H9 (cell line): ENCODE data around the gene TEX28. TPM values are rescaled to one million over a fixed set of nuclear protein-coding genes. Genes with fewer than 3 reads are reported as not detected.

ENCODE experiments used
- DNase-seq: peaks from one replicate; pipeline ENCODE4 v3.0.0-alpha.2; 2017
- H2AFZ ChIP-seq: one replicate; pipeline ENCODE4 v1.6.1; 2013; ENCODE audit warnings: mild to moderate bottlenecking, low read length, control low read depth, moderate library complexity
- H2AK5ac ChIP-seq: 2 replicates; pipeline ENCODE4 v1.6.1; 2013; ENCODE audit warnings: low read length, control low read depth, mixed read lengths; ENCODE audit not compliant: insufficient read length
- H2BK120ac ChIP-seq: one replicate; pipeline ENCODE4 v1.6.1; 2013; ENCODE audit warnings: low read depth, mild to moderate bottlenecking, low read length, control low read depth, inconsistent platforms; ENCODE audit not compliant: poor library complexity, severe bottlenecking
- H2BK12ac ChIP-seq: 2 replicates; pipeline ENCODE4 v1.6.1; 2013; ENCODE audit warnings: low read length, control low read depth, mixed read lengths, low read depth; ENCODE audit not compliant: insufficient read length
- H2BK15ac ChIP-seq: 2 replicates; pipeline ENCODE4 v1.6.1; 2013; ENCODE audit warnings: low read depth, low read length, control low read depth
- H2BK20ac ChIP-seq: one replicate; pipeline ENCODE4 v1.6.1; 2013; ENCODE audit warnings: low read depth, mild to moderate bottlenecking, low read length, control low read depth, inconsistent platforms; ENCODE audit not compliant: poor library complexity, severe bottlenecking
- H2BK5ac ChIP-seq: 2 replicates; pipeline ENCODE4 v1.6.1; 2013; ENCODE audit warnings: low read length, control low read depth, mixed read lengths; ENCODE audit not compliant: insufficient read length
- H3K14ac ChIP-seq: 2 replicates; pipeline ENCODE4 v1.6.1; 2013; ENCODE audit warnings: low read length, control low read depth; ENCODE audit not compliant: insufficient read depth
- H3K18ac ChIP-seq: 2 replicates; pipeline ENCODE4 v1.6.1; 2013; ENCODE audit warnings: low read depth, mild to moderate bottlenecking, mixed read lengths, low read length, control low read depth; ENCODE audit not compliant: insufficient read length
- H3K23ac ChIP-seq: 2 replicates; pipeline ENCODE4 v1.6.1; 2013; ENCODE audit warnings: low read length, control low read depth, mixed read lengths, low read depth; ENCODE audit not compliant: insufficient read length
- H3K23me2 ChIP-seq: 2 replicates; pipeline ENCODE4 v1.6.1; 2013; ENCODE audit warnings: low read depth, mild to moderate bottlenecking, mixed read lengths, low read length, control low read depth; ENCODE audit not compliant: insufficient read length, poor library complexity, severe bottlenecking
- H3K27ac ChIP-seq: 2 replicates; pipeline ENCODE4 v1.5.1; 2013; ENCODE audit warnings: low read length, control low read depth, mixed read lengths, low read depth; ENCODE audit not compliant: insufficient read length
- H3K27me3 ChIP-seq: 2 replicates; pipeline ENCODE4 v1.6.1; 2013; ENCODE audit warnings: low read length, control low read depth, inconsistent platforms; ENCODE audit not compliant: insufficient read depth
- H3K4ac ChIP-seq: 2 replicates; pipeline ENCODE4 v1.6.1; 2013; ENCODE audit warnings: low read depth, mild to moderate bottlenecking, control low read depth, inconsistent platforms, low read length, moderate library complexity
- H3K4me1 ChIP-seq: 2 replicates; pipeline ENCODE4 v1.6.1; 2013; ENCODE audit warnings: low read length, control low read depth, inconsistent platforms; ENCODE audit not compliant: insufficient read depth
- H3K4me2 ChIP-seq: 2 replicates; pipeline ENCODE4 v1.6.1; 2013; ENCODE audit warnings: low read length, control low read depth, mixed read lengths; ENCODE audit not compliant: insufficient read length, insufficient read depth
- H3K56ac ChIP-seq: 2 replicates; pipeline ENCODE4 v1.6.1; 2013; ENCODE audit warnings: low read depth, mild to moderate bottlenecking, mixed read lengths, low read length, control low read depth; ENCODE audit not compliant: insufficient read length
- H3K79me1 ChIP-seq: 2 replicates; pipeline ENCODE4 v1.6.1; 2013; ENCODE audit warnings: low read depth, mild to moderate bottlenecking, moderate library complexity, low read length, control low read depth, inconsistent platforms; ENCODE audit not compliant: insufficient read depth, poor library complexity, severe bottlenecking
- H3K79me2 ChIP-seq: 2 replicates; pipeline ENCODE4 v1.6.1; 2013; ENCODE audit warnings: low read length, control low read depth, inconsistent platforms; ENCODE audit not compliant: insufficient read depth
- H3K9ac ChIP-seq: 2 replicates; pipeline ENCODE4 v1.6.1; 2013; ENCODE audit warnings: low read length, control low read depth, mixed read lengths; ENCODE audit not compliant: insufficient read length; ENCODE audit errors: extremely low read depth
- H3K9me3 ChIP-seq: one replicate; pipeline ENCODE4 v1.6.1; 2013; ENCODE audit warnings: low read depth, low read length, inconsistent platforms; ENCODE audit not compliant: control insufficient read depth
- H3T11ph ChIP-seq: one replicate; pipeline ENCODE4 v1.6.1; 2013; ENCODE audit warnings: mild to moderate bottlenecking, low read length, control low read depth, inconsistent platforms
- H4K20me1 ChIP-seq: one replicate; pipeline ENCODE4 v1.6.1; 2013; ENCODE audit not compliant: control insufficient read depth, insufficient read length, insufficient read depth
- H4K5ac ChIP-seq: 2 replicates; pipeline ENCODE4 v1.6.1; 2013; ENCODE audit warnings: low read depth, mild to moderate bottlenecking, mixed read lengths, low read length, control low read depth; ENCODE audit not compliant: insufficient read length
- H4K8ac ChIP-seq: replicated peaks from 2 replicates; pipeline ENCODE4 v1.6.1; 2013; ENCODE audit warnings: low read length, control low read depth, mixed read lengths, low read depth; ENCODE audit not compliant: insufficient read length
- H4K91ac ChIP-seq: 2 replicates; pipeline ENCODE4 v1.6.1; 2013; ENCODE audit warnings: low read depth, mild to moderate bottlenecking, moderate library complexity, mixed read lengths, low read length, control low read depth; ENCODE audit not compliant: insufficient read length
- H3K27ac Mint-ChIP-seq, 3 experiments: 2 replicates in 2 of 3; 3 replicates in 1 of 3; pipeline ENCODE4 v1.8.0; 2020 to 2021; ENCODE audit warnings: mixed read lengths in 3 of 3, mild to moderate bottlenecking in 1 of 3, moderate library complexity in 1 of 3
- H3K27me3 Mint-ChIP-seq: 2 replicates; pipeline ENCODE4 v1.8.0; 2021; ENCODE audit warnings: low read depth, mild to moderate bottlenecking, moderate library complexity, mixed read lengths
- H3K36me3 Mint-ChIP-seq, 3 experiments: 2 replicates in 2 of 3; 3 replicates in 1 of 3; pipeline ENCODE4 v1.8.0; 2020 to 2021; ENCODE audit warnings: low read depth in 3 of 3, mixed read lengths in 3 of 3; ENCODE audit not compliant: insufficient read depth in 1 of 3
- H3K4me1 Mint-ChIP-seq, 2 experiments: 2 replicates each; pipeline ENCODE4 v1.8.0; 2020; ENCODE audit warnings: mixed read lengths in 2 of 2
- H3K4me3 Mint-ChIP-seq, 2 experiments: 2 replicates in 1 of 2; 3 replicates in 1 of 2; pipeline ENCODE4 v1.8.0; 2020 to 2021; ENCODE audit warnings: mild to moderate bottlenecking in 2 of 2, mixed read lengths in 2 of 2, moderate library complexity in 1 of 2
- H3K9me3 Mint-ChIP-seq, 2 experiments: 2 replicates in 1 of 2; 3 replicates in 1 of 2; pipeline ENCODE4 v1.8.0; 2020; ENCODE audit warnings: mild to moderate bottlenecking in 2 of 2, mixed read lengths in 2 of 2, moderate library complexity in 1 of 2
- WGBS: extraction: QIAGEN DNeasy Blood & Tissue Kit; methylation state at CpG from one replicate; pipeline ENCODE4 v1.1.7; 2013; ENCODE audit warnings: missing lambda C conversion rate, low lambda C conversion rate, mixed read lengths; ENCODE audit not compliant: insufficient read length; ENCODE audit errors: extremely low coverage; 5-methylcytosine and 5-hydroxymethylcytosine counted together
- total RNA-seq: library from RNA; stranded (reverse); gene quantifications from 2 replicates; pipeline ENCODE4 v1.2.1, GENCODE V29; 2021
- TF ChIP-seq, protein P1 (sequence below): fragments of 200-600 bp; sonication (generic); conservative IDR thresholded peaks from 3 replicates; pipeline ENCODE4 v1.8.0; 2021; ENCODE audit warnings: antibody characterized with exemption, mild to moderate bottlenecking

Gene TEX28
- total RNA-seq, 1 experiment from 2014 or later: not detected

GRCh38 chrX:154307202-154307601 is 12.3 kb upstream of the TEX28 start:
- Mint-ChIP-seq H3K36me3 (peaks cover 0 to 4% (median 0%) of the 10 kb centered on the region in 3 experiments; a peak in 4 of 7 replicates), H3K4me1 (peaks cover 2 to 16% of the 10 kb centered on the region in 2 experiments), H3K4me3 (no peak overlapping the region), H3K9me3 (peaks cover 75 to 82% of the 10 kb centered on the region in 2 experiments), H3K27me3 (peaks cover 22% of the 10 kb centered on the region), H3K27ac (no peak overlapping the region)
- Histone ChIP-seq H2BK20ac (no peak overlapping the region), H3K23me2 (no peaks in the 10 kb centered on the region), H3K4me1 (no peaks in the 10 kb centered on the region), H3K9me3 (peaks cover 55% of the 10 kb centered on the region), H4K20me1 (no peaks in the 10 kb centered on the region), H3K23ac (no peak overlapping the region), H3K79me2 (no peaks in the 10 kb centered on the region), H3K14ac (no peak overlapping the region), H3K79me1 (no peaks in the 10 kb centered on the region), H2AFZ (no peak overlapping the region), H2AK5ac (no peak overlapping the region), H3K4ac (no peak overlapping the region), H4K5ac (no peak overlapping the region), H3T11ph (no peak overlapping the region), H3K18ac (no peak overlapping the region), H2BK120ac (no peak overlapping the region), H2BK15ac (no peak overlapping the region), H2BK5ac (no peak overlapping the region), H4K8ac (no peak overlapping the region), H3K4me2 (no peak overlapping the region), H4K91ac (no peak overlapping the region), H3K27ac (no peak overlapping the region), H3K56ac (no peak overlapping the region), H2BK12ac (no peak overlapping the region), H3K9ac (no peak overlapping the region), H3K27me3 (no peaks in the 10 kb centered on the region)
- DNase-seq: no peak
- no CpG with 5 or more reads among the region's 6 CpGs for WGBS
- TF ChIP-seq, protein P1, sequence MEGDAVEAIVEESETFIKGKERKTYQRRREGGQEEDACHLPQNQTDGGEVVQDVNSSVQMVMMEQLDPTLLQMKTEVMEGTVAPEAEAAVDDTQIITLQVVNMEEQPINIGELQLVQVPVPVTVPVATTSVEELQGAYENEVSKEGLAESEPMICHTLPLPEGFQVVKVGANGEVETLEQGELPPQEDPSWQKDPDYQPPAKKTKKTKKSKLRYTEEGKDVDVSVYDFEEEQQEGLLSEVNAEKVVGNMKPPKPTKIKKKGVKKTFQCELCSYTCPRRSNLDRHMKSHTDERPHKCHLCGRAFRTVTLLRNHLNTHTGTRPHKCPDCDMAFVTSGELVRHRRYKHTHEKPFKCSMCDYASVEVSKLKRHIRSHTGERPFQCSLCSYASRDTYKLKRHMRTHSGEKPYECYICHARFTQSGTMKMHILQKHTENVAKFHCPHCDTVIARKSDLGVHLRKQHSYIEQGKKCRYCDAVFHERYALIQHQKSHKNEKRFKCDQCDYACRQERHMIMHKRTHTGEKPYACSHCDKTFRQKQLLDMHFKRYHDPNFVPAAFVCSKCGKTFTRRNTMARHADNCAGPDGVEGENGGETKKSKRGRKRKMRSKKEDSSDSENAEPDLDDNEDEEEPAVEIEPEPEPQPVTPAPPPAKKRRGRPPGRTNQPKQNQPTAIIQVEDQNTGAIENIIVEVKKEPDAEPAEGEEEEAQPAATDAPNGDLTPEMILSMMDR: no peak
